NK-92 (cell line): ENCODE measurements around the gene PRSS53.
"Not testable (repeated sequence)": the region's sequence is repeated elsewhere in the genome, so short reads cannot be mapped to it uniquely, and the experiment has no call there.

ENCODE experiments used
- DNase-seq: peaks from one replicate; lab custom pipeline; 2025; ENCODE audit not compliant: unreplicated experiment; lab: John Stamatoyannopoulos, UW

The PRSS53 gene

GRCh38 chr16:31118223-31119155, 29.7 kb upstream of the PRSS53 start:
- DNase-seq, result no peak

- DNase-seq, result peak; percentile 81
These were observed 28.9 kb upstream of the PRSS53 start, which contains the start of gene KAT8 for GRCh38 chr16:31117384-31118222. Gene KAT8, plus strand, starts transcription at chr16:31117664. Its CDS starts 18 bp downstream, at chr16:31117682.

GRCh38 chr16:31114468-31114867, 25.7 kb upstream of the PRSS53 start:
- no peak for DNase-seq

- no peak for DNase-seq
These were observed 24.7 kb upstream of the PRSS53 start for GRCh38 chr16:31113121-31114120.

GRCh38 chr16:31112711-31113110, 24.0 kb upstream of the PRSS53 start:
- DNase-seq, result no peak

- DNase-seq, result no peak
These were observed 23.2 kb upstream of the PRSS53 start for GRCh38 chr16:31111881-31112466.

GRCh38 chr16:31110106-31111034, 21.6 kb upstream of the PRSS53 start:
- no peak for DNase-seq

GRCh38 chr16:31109622-31110021, 20.9 kb upstream of the PRSS53 start:
- no peak for DNase-seq

- no peak for DNase-seq
These were observed 20.2 kb upstream of the PRSS53 start for GRCh38 chr16:31108794-31109558.

GRCh38 chr16:31108035-31108793, 19.5 kb upstream of the PRSS53 start, which contains the start of gene BCKDK:
Gene BCKDK, plus strand, starts transcription at chr16:31108386. Its CDS starts 838 bp downstream, at chr16:31109224.
- DNase-seq, result no peak

GRCh38 chr16:31107465-31107867, 18.7 kb upstream of the PRSS53 start:
- DNase-seq, result no peak

GRCh38 chr16:31106509-31107464, 18.0 kb upstream of the PRSS53 start:
- DNase-seq, result no peak

GRCh38 chr16:31105677-31106213, 17.0 kb upstream of the PRSS53 start:
- no peak for DNase-seq

- DNase-seq, result not testable (repeated sequence)
These were observed 12.3 kb upstream of the PRSS53 start for GRCh38 chr16:31100876-31101641.
